Endodermal cell (in vitro differentiated cells): ENCODE data around the gene TNKS1BP1. TPM values are rescaled to one million over a fixed set of nuclear protein-coding genes. Genes with fewer than 3 reads are reported as not detected.
"Not testable (repeated sequence)": the region's sequence is repeated elsewhere in the genome, so short reads cannot be mapped to it uniquely, and the experiment has no call there.

ENCODE experiments used
- DNase-seq: peaks from one replicate; pipeline ENCODE4 v3.0.0-alpha.2; 2017
- H3K27ac ChIP-seq: 2 replicates; pipeline ENCODE4 v1.5.1; 2013; ENCODE audit warnings: mild to moderate bottlenecking, low read depth, low read length, moderate library complexity
- H3K27me3 ChIP-seq: 2 replicates; pipeline ENCODE4 v1.6.1; 2013; ENCODE audit warnings: mild to moderate bottlenecking, low read length, moderate library complexity; ENCODE audit not compliant: insufficient read depth, control insufficient read depth, poor library complexity, severe bottlenecking
- H3K36me3 ChIP-seq: 2 replicates; pipeline ENCODE4 v1.7.0; 2013; ENCODE audit warnings: mild to moderate bottlenecking, low read length, moderate library complexity; ENCODE audit not compliant: control insufficient read depth, insufficient read depth
- H3K4me1 ChIP-seq: one replicate; pipeline ENCODE4 v1.7.0; 2013; ENCODE audit warnings: low read length; ENCODE audit not compliant: control insufficient read depth, insufficient read depth
- H3K4me3 ChIP-seq: 2 replicates; pipeline ENCODE4 v1.5.1; 2013; ENCODE audit warnings: mild to moderate bottlenecking, low read length, moderate library complexity
- H3K9ac ChIP-seq: 2 replicates; pipeline ENCODE4 v1.6.1; 2013; ENCODE audit warnings: mild to moderate bottlenecking, low read length, moderate library complexity; ENCODE audit not compliant: poor library complexity, severe bottlenecking; ENCODE audit errors: extremely low read depth
- H3K9me3 ChIP-seq: 2 replicates; pipeline ENCODE4 v1.6.1; 2013; ENCODE audit warnings: mild to moderate bottlenecking, low read length, moderate library complexity; ENCODE audit not compliant: control insufficient read depth
- H3K27ac Mint-ChIP-seq: 2 replicates; pipeline ENCODE4 v1.8.0; 2020; ENCODE audit warnings: mixed read lengths
- H3K27me3 Mint-ChIP-seq: 2 replicates; pipeline ENCODE4 v1.8.0; 2021; ENCODE audit warnings: mild to moderate bottlenecking, mixed read lengths; ENCODE audit not compliant: insufficient read depth
- H3K36me3 Mint-ChIP-seq: 2 replicates; pipeline ENCODE4 v1.8.0; 2020; ENCODE audit warnings: low read depth, mixed read lengths
- H3K4me1 Mint-ChIP-seq: 2 replicates; pipeline ENCODE4 v1.8.0; 2020; ENCODE audit warnings: mixed read lengths
- H3K4me3 Mint-ChIP-seq: 2 replicates; pipeline ENCODE4 v1.8.0; 2020; ENCODE audit warnings: mild to moderate bottlenecking, moderate library complexity, mixed read lengths
- H3K9me3 Mint-ChIP-seq: 2 replicates; pipeline ENCODE4 v1.8.0; 2020; ENCODE audit warnings: mild to moderate bottlenecking, mixed read lengths
- CTCF ChIP-seq: fragments of 200-600 bp; sonication (generic); conservative IDR thresholded peaks from 2 replicates; pipeline ENCODE4 v1.5.0; 2021; ENCODE audit warnings: antibody characterized with exemption, mild to moderate bottlenecking
- WGBS, 2 experiments: methylation state at CpG; one replicate each; pipeline versions ENCODE4 v1.1.5 to v1.1.7; 2013; ENCODE audit warnings: missing lambda C conversion rate in 2 of 2, mixed read lengths in 1 of 2; ENCODE audit not compliant: insufficient coverage in 1 of 2, insufficient read length in 1 of 2; 5-methylcytosine and 5-hydroxymethylcytosine counted together
- total RNA-seq, 2 donors: library from RNA; stranded (reverse); fragmentation: NEBNext Ultra II Directional in 1 of 2; extraction: Animal tissue kit (Norgen Biotek cat#: 25700) in 1 of 2; gene quantifications; 2 replicates in 1 of 2; 3 replicates in 1 of 2; pipeline ENCODE4 v1.2.1, GENCODE V29; 2021

The TNKS1BP1 gene
- total RNA-seq, 2 donors from 2014 or later: 60.4 to 73.8 TPM

- Histone ChIP-seq H3K27me3 (peaks cover 59% of the 10 kb centered on the region), H3K9ac (no peak overlapping the region), H3K27ac (no peak overlapping the region), H3K4me3 (no peak overlapping the region), H3K36me3 (no peaks in the 10 kb centered on the region), H3K9me3 (no peaks in the 10 kb centered on the region), H3K4me1 (peaks cover 14% of the 10 kb centered on the region)
- no peak overlapping the region for H3K4me3 Mint-ChIP-seq
- H3K27ac Mint-ChIP-seq: no peak overlapping the region
- no peak for TF ChIP-seq CTCF
- DNase-seq: peak; percentile 83
- H3K27me3 Mint-ChIP-seq: peaks cover 50% of the 10 kb centered on the region
- peaks cover 26% of the 10 kb centered on the region for H3K4me1 Mint-ChIP-seq
- no peaks in the 10 kb centered on the region for H3K36me3 Mint-ChIP-seq
- H3K9me3 Mint-ChIP-seq: no peaks in the 10 kb centered on the region
- WGBS, 2 experiments: 64 to 76% methylated on average over 5 to 9 of the region's 9 CpGs
Observed at GRCh38 chr11:57364851-57365660, 40.3 kb upstream of the TNKS1BP1 start.

- peaks cover 17% of the 10 kb centered on the region for H3K4me1 ChIP-seq
- WGBS, 2 experiments: 83 to 95% methylated on average over 4 to 7 of the region's 7 CpGs
- no peaks in the 10 kb centered on the region for H3K36me3 ChIP-seq
- TF ChIP-seq CTCF: no peak
- no peak overlapping the region for H3K9ac ChIP-seq
- Mint-ChIP-seq H3K36me3 (no peaks in the 10 kb centered on the region), H3K9me3 (no peaks in the 10 kb centered on the region), H3K4me1 (peaks cover 39% of the 10 kb centered on the region), H3K4me3 (no peak overlapping the region), H3K27ac (no peak overlapping the region), H3K27me3 (peaks cover 44% of the 10 kb centered on the region)
- H3K27me3 ChIP-seq: peaks cover 46% of the 10 kb centered on the region
- no peak overlapping the region for H3K27ac ChIP-seq
- no peak overlapping the region for H3K4me3 ChIP-seq
- H3K9me3 ChIP-seq: no peaks in the 10 kb centered on the region
- DNase-seq: no peak
Observed at GRCh38 chr11:57363131-57364080, 38.7 kb upstream of the TNKS1BP1 start.

DNA sequence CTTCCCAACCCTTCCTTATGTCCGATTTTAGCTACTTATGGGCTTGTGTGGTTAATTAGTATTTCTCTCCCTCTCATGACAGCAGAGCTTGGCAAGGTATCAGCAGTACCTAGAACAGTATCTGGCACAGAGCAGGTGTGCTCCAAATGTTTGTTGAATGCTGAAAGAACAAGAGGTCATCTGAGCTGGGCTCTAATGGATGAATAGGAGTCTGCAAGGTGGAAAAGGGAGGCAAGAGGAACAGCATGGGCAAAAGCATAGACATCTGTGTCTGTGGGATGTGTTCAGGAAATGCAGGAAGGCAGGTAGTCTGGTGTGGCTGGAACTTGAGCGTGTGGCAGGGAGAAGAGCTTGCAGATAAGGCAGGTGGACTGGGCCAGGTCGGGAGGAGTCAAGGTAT, 37.2 kb upstream of the TNKS1BP1 start:
- H3K4me1 ChIP-seq: peaks cover 17% of the 10 kb centered on the region
- H3K27me3 ChIP-seq: peaks cover 31% of the 10 kb centered on the region
- H3K9me3 ChIP-seq: no peaks in the 10 kb centered on the region
- Mint-ChIP-seq H3K4me1 (peaks cover 43% of the 10 kb centered on the region), H3K4me3 (no peak overlapping the region), H3K36me3 (no peaks in the 10 kb centered on the region), H3K27me3 (peaks cover 33% of the 10 kb centered on the region), H3K9me3 (no peaks in the 10 kb centered on the region), H3K27ac (no peak overlapping the region)
- H3K36me3 ChIP-seq: no peaks in the 10 kb centered on the region
- no peak overlapping the region for H3K27ac ChIP-seq
- no peak for DNase-seq
- no peak overlapping the region for H3K4me3 ChIP-seq
- TF ChIP-seq CTCF: no peak
- no peak overlapping the region for H3K9ac ChIP-seq
- WGBS, 2 experiments: 83% methylated on average over 3 of the region's 3 CpGs; no CpG with 5 or more reads in 1 of the 2 experiments

DNA sequence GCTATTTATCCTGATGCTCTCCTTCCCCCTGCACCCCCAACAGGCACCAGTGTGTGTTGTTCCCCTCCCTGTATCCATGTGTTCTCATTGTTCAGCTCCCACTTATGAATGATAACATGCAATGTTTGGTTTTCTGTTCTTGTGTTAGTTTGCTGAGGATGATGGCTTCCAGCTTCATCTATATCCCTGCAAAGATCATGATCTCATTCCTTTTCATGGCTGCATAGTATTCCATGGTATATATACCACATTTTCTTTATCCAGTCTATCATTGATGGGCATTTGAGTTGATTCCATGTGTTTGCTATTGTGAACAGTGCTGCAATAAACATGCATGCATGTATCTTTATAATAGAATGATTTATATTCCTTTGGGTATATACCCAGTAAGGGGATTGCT, 36.7 kb upstream of the TNKS1BP1 start:
- not testable (repeated sequence) for H3K36me3 Mint-ChIP-seq, H3K9me3 ChIP-seq, H3K36me3 ChIP-seq, H3K4me3 ChIP-seq, H3K27ac Mint-ChIP-seq, H3K9ac ChIP-seq, H3K27ac ChIP-seq, DNase-seq, H3K4me3 Mint-ChIP-seq, H3K9me3 Mint-ChIP-seq
- Mint-ChIP-seq H3K4me1 (peaks cover 39% of the 10 kb centered on the region), H3K27me3 (peaks cover 34% of the 10 kb centered on the region)
- Histone ChIP-seq H3K4me1 (peaks cover 13% of the 10 kb centered on the region), H3K27me3 (peaks cover 26% of the 10 kb centered on the region)
